ENCODE measurements around the gene RBM33.

DNA sequence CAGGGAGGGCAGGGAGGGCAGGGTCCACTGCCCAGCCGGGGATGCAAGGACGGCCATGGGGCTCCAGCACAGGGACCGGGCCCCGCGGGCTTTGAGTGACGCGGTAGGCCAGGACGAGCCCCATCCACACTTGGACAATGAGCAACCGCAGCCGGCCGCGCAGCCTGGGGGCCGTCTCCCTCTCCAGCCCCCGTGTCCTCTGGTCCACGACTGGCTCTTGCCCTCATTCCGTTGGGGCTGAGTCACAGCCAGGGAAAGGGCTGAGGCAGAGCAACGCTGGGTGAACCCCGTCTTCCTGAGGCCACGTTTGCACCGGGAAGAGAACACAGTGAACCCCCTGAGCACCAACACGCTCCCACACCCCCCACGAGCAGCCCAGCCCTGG lies 144.1 kb downstream of the RBM33 start:
- no peak for TF ChIP-seq TAF1 (IDR thresholded peaks at IDR 0.05; ENCODE audit: low read depth)
- TF ChIP-seq EP300 (IDR thresholded peaks at IDR 0.05; ENCODE audit: borderline replicate concordance), result no peak
- TF ChIP-seq CEBPB (IDR thresholded peaks at IDR 0.05), result no peak
- TF ChIP-seq MAX (IDR thresholded peaks at IDR 0.05), result no peak
- no peak for TF ChIP-seq CREB1 (IDR thresholded peaks at IDR 0.05; ENCODE audit: low read depth)
- no peak for TF ChIP-seq RAD21 (IDR thresholded peaks at IDR 0.05; ENCODE audit: low read depth)
- no peak for TF ChIP-seq YY1 (IDR thresholded peaks at IDR 0.05; ENCODE audit: low read depth)
- TF ChIP-seq TEAD4 (IDR thresholded peaks at IDR 0.05), result no peak
- TF ChIP-seq ZBTB7A (IDR thresholded peaks at IDR 0.05; ENCODE audit: low read depth), result no peak
- TF ChIP-seq EGR1 (IDR thresholded peaks at IDR 0.05), result no peak
- TF ChIP-seq, protein P1, sequence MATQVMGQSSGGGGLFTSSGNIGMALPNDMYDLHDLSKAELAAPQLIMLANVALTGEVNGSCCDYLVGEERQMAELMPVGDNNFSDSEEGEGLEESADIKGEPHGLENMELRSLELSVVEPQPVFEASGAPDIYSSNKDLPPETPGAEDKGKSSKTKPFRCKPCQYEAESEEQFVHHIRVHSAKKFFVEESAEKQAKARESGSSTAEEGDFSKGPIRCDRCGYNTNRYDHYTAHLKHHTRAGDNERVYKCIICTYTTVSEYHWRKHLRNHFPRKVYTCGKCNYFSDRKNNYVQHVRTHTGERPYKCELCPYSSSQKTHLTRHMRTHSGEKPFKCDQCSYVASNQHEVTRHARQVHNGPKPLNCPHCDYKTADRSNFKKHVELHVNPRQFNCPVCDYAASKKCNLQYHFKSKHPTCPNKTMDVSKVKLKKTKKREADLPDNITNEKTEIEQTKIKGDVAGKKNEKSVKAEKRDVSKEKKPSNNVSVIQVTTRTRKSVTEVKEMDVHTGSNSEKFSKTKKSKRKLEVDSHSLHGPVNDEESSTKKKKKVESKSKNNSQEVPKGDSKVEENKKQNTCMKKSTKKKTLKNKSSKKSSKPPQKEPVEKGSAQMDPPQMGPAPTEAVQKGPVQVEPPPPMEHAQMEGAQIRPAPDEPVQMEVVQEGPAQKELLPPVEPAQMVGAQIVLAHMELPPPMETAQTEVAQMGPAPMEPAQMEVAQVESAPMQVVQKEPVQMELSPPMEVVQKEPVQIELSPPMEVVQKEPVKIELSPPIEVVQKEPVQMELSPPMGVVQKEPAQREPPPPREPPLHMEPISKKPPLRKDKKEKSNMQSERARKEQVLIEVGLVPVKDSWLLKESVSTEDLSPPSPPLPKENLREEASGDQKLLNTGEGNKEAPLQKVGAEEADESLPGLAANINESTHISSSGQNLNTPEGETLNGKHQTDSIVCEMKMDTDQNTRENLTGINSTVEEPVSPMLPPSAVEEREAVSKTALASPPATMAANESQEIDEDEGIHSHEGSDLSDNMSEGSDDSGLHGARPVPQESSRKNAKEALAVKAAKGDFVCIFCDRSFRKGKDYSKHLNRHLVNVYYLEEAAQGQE (IDR thresholded peaks at IDR 0.05; ENCODE audit: low read depth), result no peak
- TF ChIP-seq FOXM1 (IDR thresholded peaks at IDR 0.05; ENCODE audit: borderline replicate concordance, low read depth), result no peak
- TF ChIP-seq, protein P2, sequence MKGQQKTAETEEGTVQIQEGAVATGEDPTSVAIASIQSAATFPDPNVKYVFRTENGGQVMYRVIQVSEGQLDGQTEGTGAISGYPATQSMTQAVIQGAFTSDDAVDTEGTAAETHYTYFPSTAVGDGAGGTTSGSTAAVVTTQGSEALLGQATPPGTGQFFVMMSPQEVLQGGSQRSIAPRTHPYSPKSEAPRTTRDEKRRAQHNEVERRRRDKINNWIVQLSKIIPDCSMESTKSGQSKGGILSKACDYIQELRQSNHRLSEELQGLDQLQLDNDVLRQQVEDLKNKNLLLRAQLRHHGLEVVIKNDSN (IDR thresholded peaks at IDR 0.05), result no peak
- no peak for TF ChIP-seq NFIC (IDR thresholded peaks at IDR 0.05)
